Ishikawa (cell line): ENCODE measurements around the gene NEURL4.
A peak's percentile ranks its signal among the peaks of the same experiment; 100 is the strongest.

Experiments
- CEBPB ChIP-seq: IDR thresholded peaks from 2 replicates; pipeline ENCODE4 v1.6.1; 2012
- CREB1 ChIP-seq: IDR thresholded peaks from 2 replicates; pipeline ENCODE4 v1.6.1; 2012; ENCODE audit warnings: low read depth
- EGR1 ChIP-seq: IDR thresholded peaks from 2 replicates; pipeline ENCODE4 v1.6.1; 2012
- EP300 ChIP-seq: IDR thresholded peaks from 2 replicates; pipeline ENCODE4 v1.6.1; 2012; ENCODE audit warnings: borderline replicate concordance
- FOXM1 ChIP-seq: IDR thresholded peaks from 2 replicates; pipeline ENCODE4 v1.6.1; 2012; ENCODE audit warnings: low read depth, borderline replicate concordance
- NFIC ChIP-seq: IDR thresholded peaks from 2 replicates; pipeline ENCODE4 v1.6.1; 2012
- RAD21 ChIP-seq: IDR thresholded peaks from 2 replicates; pipeline ENCODE4 v1.6.1; 2012; ENCODE audit warnings: low read depth
- TAF1 ChIP-seq: IDR thresholded peaks from 2 replicates; pipeline ENCODE4 v1.6.1; 2012; ENCODE audit warnings: low read depth, mild to moderate bottlenecking
- TCF12 ChIP-seq: IDR thresholded peaks from 2 replicates; pipeline ENCODE4 v1.6.1; 2012; ENCODE audit warnings: low read depth
- TEAD4 ChIP-seq: IDR thresholded peaks from 2 replicates; pipeline ENCODE4 v1.6.1; 2012
- YY1 ChIP-seq: IDR thresholded peaks from 2 replicates; pipeline ENCODE4 v1.6.1; 2012; ENCODE audit warnings: low read depth
- ZBTB7A ChIP-seq: IDR thresholded peaks from 2 replicates; pipeline ENCODE4 v1.6.1; 2012; ENCODE audit warnings: low read depth
- TF ChIP-seq, protein P1 (sequence below): IDR thresholded peaks from 2 replicates; pipeline ENCODE4 v1.6.1; 2012
- TF ChIP-seq, protein P2 (sequence below): IDR thresholded peaks from 2 replicates; pipeline ENCODE4 v1.6.1; 2012
- TF ChIP-seq, protein P3 (sequence below): IDR thresholded peaks from 2 replicates; pipeline ENCODE4 v1.6.1; 2012; ENCODE audit warnings: low read depth, mild to moderate bottlenecking

The NEURL4 gene

DNA sequence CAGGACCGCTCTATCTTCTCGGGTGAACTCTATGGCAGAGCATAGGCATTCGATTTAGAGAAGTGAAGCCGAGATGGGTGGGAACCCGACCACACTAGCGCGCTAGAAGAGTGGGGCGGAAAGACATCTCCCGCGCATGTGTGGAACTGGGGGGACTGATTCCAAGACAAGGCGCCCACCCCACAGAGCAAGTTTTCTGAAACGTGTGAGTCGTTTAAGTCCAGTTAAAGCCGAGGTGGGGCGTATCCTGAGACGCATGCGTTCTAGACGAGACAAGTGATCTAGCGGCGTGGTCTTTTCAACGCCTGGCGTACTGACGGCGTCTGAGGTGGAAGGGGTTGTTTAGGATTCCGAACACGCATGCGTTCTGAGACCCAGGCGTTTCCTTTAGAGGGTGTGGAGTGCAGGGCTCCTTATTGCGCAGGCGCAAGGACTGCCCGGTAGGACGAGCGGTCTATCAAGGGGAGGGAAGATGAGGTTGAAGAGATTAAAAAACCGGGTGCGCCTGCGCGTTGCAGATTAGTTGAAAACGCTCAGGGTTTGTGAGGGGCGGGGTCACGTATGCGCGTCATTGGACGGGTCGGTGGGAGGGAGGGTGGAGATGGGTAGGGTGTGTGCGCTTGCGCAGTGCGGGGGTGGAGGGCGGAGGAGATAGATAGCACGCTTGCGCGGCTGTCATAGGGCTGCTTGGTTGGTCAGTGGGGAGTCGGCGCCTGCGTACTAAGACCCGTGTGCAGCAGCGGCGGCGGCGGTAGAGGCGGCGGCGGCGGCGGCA lies 22.0 kb downstream of the NEURL4 start, which contains the start of gene EIF5A:
Gene EIF5A, plus strand, starts transcription at position 718 of the 775 bp plus-strand sequence. CDS start 2,008 bp downstream, outside the sequence.
- no peak for TF ChIP-seq CEBPB
- TF ChIP-seq, protein P1, sequence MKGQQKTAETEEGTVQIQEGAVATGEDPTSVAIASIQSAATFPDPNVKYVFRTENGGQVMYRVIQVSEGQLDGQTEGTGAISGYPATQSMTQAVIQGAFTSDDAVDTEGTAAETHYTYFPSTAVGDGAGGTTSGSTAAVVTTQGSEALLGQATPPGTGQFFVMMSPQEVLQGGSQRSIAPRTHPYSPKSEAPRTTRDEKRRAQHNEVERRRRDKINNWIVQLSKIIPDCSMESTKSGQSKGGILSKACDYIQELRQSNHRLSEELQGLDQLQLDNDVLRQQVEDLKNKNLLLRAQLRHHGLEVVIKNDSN = no peak; the same call in 1 of the 2 replicates
- no peak; the same call in 1 of the 2 replicates for TF ChIP-seq YY1
- TF ChIP-seq TCF12 = no peak
- peak; percentile 43 for TF ChIP-seq TAF1
- no peak for TF ChIP-seq EP300
- peak; percentile 65 for TF ChIP-seq CREB1
- TF ChIP-seq, protein P2, sequence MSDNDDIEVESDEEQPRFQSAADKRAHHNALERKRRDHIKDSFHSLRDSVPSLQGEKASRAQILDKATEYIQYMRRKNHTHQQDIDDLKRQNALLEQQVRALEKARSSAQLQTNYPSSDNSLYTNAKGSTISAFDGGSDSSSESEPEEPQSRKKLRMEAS = peak; percentile 86
- no peak for TF ChIP-seq RAD21
- 0 out of 2 replicates have a peak, but pooled peaks have one; percentile 4 for TF ChIP-seq TEAD4
- peak; percentile 99 for TF ChIP-seq EGR1
- 0 out of 2 replicates have a peak, but pooled peaks have one; percentile 39 for TF ChIP-seq ZBTB7A
- TF ChIP-seq, protein P3, sequence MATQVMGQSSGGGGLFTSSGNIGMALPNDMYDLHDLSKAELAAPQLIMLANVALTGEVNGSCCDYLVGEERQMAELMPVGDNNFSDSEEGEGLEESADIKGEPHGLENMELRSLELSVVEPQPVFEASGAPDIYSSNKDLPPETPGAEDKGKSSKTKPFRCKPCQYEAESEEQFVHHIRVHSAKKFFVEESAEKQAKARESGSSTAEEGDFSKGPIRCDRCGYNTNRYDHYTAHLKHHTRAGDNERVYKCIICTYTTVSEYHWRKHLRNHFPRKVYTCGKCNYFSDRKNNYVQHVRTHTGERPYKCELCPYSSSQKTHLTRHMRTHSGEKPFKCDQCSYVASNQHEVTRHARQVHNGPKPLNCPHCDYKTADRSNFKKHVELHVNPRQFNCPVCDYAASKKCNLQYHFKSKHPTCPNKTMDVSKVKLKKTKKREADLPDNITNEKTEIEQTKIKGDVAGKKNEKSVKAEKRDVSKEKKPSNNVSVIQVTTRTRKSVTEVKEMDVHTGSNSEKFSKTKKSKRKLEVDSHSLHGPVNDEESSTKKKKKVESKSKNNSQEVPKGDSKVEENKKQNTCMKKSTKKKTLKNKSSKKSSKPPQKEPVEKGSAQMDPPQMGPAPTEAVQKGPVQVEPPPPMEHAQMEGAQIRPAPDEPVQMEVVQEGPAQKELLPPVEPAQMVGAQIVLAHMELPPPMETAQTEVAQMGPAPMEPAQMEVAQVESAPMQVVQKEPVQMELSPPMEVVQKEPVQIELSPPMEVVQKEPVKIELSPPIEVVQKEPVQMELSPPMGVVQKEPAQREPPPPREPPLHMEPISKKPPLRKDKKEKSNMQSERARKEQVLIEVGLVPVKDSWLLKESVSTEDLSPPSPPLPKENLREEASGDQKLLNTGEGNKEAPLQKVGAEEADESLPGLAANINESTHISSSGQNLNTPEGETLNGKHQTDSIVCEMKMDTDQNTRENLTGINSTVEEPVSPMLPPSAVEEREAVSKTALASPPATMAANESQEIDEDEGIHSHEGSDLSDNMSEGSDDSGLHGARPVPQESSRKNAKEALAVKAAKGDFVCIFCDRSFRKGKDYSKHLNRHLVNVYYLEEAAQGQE = no peak
- no peak for TF ChIP-seq NFIC
- no peak for TF ChIP-seq FOXM1

DNA sequence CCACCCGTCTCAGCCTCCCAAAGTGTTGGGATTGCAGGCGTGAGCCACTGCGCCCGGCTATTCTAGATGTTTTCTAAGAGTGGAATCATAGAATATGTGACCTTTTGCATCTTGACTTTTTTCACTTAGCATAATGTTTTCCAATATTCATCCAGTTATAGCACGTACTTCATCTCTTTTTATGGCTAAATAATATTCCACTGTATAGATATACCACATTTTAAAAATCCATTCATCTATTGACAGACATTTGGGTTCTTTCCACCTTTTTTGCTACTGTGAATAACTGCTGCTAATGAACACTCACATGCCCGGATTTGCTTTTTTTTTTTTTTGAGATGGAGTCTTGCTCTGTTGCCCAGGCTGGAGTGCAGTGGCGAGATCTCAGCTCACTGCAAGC lies 25.0 kb downstream of the NEURL4 start:
- no peak for TF ChIP-seq FOXM1
- TF ChIP-seq TCF12 = no peak
- TF ChIP-seq EGR1 = no peak
- no peak for TF ChIP-seq CREB1
- TF ChIP-seq, protein P3 = no peak
- no peak for TF ChIP-seq TEAD4
- TF ChIP-seq YY1 = no peak
- no peak for TF ChIP-seq CEBPB
- TF ChIP-seq, protein P2 = no peak
- TF ChIP-seq NFIC = no peak
- no peak for TF ChIP-seq RAD21
- no peak for TF ChIP-seq ZBTB7A
- TF ChIP-seq EP300 = no peak

DNA sequence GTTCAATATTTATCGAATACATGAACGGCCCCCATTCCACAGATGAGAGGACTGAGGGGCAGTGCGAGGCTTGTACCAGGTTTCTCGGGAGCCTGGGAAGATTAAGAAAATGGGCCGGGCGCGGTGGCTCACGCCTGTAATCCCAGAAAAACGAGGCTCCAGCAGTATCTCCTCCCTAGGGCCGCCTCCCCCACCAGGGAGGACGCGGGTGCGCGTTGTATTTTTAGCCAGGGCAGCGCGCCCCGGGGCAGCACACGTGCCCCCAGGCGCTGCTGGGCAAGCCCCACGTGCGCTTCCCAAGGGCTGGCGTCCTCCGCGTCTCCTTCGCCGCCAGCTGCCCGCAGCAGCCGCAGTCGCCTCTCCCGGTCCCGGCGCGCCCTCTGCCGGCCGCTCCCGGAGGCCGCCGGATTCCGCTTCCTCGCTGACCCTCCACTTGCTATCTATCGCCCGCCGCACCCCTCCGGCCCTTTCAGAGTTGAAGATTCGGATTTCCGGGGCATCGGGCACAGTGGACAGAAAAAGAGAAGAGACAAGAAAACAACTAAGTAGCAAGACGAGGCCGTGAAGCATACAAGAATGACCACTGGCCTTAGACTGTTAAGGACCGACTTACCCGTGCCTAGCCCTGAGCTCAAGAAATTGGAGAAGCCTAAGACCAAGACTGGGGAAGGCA lies 32.8 kb downstream of the NEURL4 start:
- TF ChIP-seq RAD21 = peak; percentile 92
- no peak for TF ChIP-seq CREB1
- TF ChIP-seq, protein P3 = no peak
- TF ChIP-seq, protein P2 = peak; percentile 96
- TF ChIP-seq, protein P1 = peak; percentile 78
- TF ChIP-seq TCF12 = peak; percentile 38; the same call in 1 of the 2 replicates
- TF ChIP-seq ZBTB7A = peak; percentile 39; the same call in 1 of the 2 replicates
